ENCODE measurements around the gene CCBE1. TPM values are rescaled to one million over a fixed set of nuclear protein-coding genes. Genes with fewer than 3 reads are reported as not detected.

Gene CCBE1
- total RNA-seq, 1 donor, result 35.3 TPM

GRCh38 chr18:59736061-59736460 is 38.8 kb upstream of the CCBE1 start:
- H3K4me3 ChIP-seq (ENCODE audit: low read depth, low read length), result no peak overlapping the region
- TF ChIP-seq, protein P1, sequence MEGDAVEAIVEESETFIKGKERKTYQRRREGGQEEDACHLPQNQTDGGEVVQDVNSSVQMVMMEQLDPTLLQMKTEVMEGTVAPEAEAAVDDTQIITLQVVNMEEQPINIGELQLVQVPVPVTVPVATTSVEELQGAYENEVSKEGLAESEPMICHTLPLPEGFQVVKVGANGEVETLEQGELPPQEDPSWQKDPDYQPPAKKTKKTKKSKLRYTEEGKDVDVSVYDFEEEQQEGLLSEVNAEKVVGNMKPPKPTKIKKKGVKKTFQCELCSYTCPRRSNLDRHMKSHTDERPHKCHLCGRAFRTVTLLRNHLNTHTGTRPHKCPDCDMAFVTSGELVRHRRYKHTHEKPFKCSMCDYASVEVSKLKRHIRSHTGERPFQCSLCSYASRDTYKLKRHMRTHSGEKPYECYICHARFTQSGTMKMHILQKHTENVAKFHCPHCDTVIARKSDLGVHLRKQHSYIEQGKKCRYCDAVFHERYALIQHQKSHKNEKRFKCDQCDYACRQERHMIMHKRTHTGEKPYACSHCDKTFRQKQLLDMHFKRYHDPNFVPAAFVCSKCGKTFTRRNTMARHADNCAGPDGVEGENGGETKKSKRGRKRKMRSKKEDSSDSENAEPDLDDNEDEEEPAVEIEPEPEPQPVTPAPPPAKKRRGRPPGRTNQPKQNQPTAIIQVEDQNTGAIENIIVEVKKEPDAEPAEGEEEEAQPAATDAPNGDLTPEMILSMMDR (IDR thresholded peaks at IDR 0.05; ENCODE audit: insufficient read depth, low read length), result no peak
- DNase-seq (ENCODE audit: low read depth), result no peak

DNA sequence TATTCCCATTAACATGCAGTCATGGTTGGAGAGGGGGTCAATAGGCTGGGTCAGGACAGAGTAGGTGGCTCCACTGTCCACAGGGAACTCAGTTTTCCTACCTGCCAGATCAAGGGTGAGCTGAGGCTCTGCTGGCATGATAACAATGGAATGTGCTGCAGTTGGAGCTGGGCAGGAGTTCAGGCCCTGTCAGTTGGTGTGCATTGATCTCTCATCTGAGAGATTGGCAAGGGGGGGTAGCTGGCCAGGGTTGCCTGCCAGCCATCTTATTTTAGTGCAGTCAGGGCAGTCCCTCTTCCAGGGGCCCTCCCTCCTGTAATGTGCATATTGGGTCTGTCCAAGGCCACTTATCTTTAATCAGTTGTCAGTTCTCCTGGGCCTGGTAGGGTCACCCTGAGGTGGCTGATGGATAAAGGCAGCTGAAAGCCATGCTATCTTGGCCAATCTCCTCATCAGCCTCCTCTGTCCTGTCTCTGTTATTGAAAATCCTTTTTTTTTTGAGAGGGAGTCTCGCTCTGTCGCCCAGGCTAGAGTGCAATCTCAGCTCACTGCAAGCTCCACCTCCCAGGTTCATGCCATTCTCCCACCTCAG is 38.1 kb upstream of the CCBE1 start:
- no peak for DNase-seq (ENCODE audit: low read depth)
- no peak overlapping the region for H3K4me3 ChIP-seq (ENCODE audit: low read depth, low read length)
- TF ChIP-seq, protein P1 (IDR thresholded peaks at IDR 0.05; ENCODE audit: insufficient read depth, low read length), result no peak

GRCh38 chr18:59733421-59733820 is 36.2 kb upstream of the CCBE1 start:
- DNase-seq (ENCODE audit: low read depth), result no peak
- no peak overlapping the region for H3K4me3 ChIP-seq (ENCODE audit: low read depth, low read length)
- TF ChIP-seq, protein P1 (IDR thresholded peaks at IDR 0.05; ENCODE audit: insufficient read depth, low read length), result no peak

DNA sequence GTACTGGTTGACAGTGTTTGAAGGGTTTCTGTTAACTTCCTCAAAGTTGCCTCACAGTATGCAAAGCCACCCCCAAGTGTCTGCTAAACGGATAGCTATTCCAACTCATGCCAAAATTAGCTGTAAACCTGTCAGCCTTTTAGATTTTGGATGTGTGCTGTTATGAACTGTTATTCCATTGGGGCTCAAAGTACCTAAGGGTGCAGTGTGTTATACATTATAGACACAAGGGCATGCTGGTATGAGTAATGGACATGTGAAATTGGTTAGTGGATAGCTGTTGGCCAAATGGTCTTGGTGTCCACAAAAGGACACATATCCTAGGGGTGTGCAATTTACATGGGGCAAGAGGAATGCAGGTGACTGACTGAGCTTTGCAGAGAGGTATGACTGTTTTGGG is 33.7 kb upstream of the CCBE1 start:
- no peak for DNase-seq (ENCODE audit: low read depth)
- TF ChIP-seq, protein P1 (IDR thresholded peaks at IDR 0.05; ENCODE audit: insufficient read depth, low read length), result no peak
- no peak overlapping the region for H3K4me3 ChIP-seq (ENCODE audit: low read depth, low read length)

GRCh38 chr18:59729781-59730180 is 32.6 kb upstream of the CCBE1 start:
- DNase-seq (ENCODE audit: low read depth), result no peak
- TF ChIP-seq, protein P1 (IDR thresholded peaks at IDR 0.05; ENCODE audit: insufficient read depth, low read length), result no peak
- no peak overlapping the region for H3K4me3 ChIP-seq (ENCODE audit: low read depth, low read length)

DNA sequence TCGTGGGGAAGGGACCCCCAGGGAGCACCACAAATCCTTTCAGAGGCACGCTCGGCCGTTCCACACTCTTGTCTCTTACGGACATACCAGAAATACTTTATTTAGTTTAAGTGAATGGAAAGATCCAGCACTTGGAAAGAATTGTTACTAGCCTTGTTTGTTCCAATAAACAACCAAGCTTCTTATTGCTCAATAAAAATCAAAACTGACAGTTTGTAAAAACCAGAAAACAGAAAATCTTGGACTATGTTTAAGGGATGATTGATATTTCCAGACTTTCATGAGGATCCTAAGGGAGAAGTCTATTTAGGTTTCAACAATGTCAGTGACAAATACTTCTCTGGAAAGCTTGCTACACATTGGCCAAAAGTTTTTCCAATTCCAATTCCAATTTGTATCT is 31.6 kb upstream of the CCBE1 start:
- H3K4me3 ChIP-seq (ENCODE audit: low read depth, low read length), result no peak overlapping the region
- DNase-seq (ENCODE audit: low read depth), result no peak
- TF ChIP-seq, protein P1 (IDR thresholded peaks at IDR 0.05; ENCODE audit: insufficient read depth, low read length), result no peak

DNA sequence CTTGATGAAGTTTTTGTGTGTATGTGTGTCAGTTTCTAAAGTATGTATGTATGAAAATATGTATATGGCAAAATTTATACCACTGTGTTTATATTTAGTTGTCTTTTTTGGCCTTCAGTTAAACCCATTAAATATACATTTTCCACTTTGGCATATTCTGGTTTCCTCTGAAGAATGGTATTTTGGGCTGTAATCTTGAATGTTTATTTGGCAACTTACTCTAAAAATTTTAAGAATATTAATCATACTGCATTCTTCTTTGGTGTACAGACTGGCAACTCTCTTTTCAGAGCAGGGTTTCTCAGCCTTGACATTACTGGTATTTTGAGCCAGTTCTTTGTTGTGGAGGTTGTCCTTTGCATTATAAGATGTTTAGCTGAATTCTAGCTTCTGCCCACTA is 27.9 kb upstream of the CCBE1 start:
- H3K4me3 ChIP-seq (ENCODE audit: low read depth, low read length), result no peak overlapping the region
- peak; percentile 59 for DNase-seq (ENCODE audit: low read depth)
- TF ChIP-seq, protein P1 (IDR thresholded peaks at IDR 0.05; ENCODE audit: insufficient read depth, low read length), result no peak

All from fibroblast of the aortic adventitia (primary cell).